DOHH2 (cell line): Measurements from ENCODE around the gene ENTPD1.

Experiments
- H3F3A ChIP-seq: fragments of 200-600 bp; sonication (generic), shearing (Covaris generic); 2 replicates; pipeline ENCODE4 v1.6.0; 2016; ENCODE audit warnings: antibody characterized with exemption, mild to moderate bottlenecking; ENCODE audit not compliant: control insufficient read depth, insufficient read depth
- H3K27ac ChIP-seq: fragments of 200-600 bp; sonication (generic); 2 replicates; pipeline ENCODE4 v1.5.1; 2014; ENCODE audit warnings: low read depth, mild to moderate bottlenecking, low read length, moderate library complexity
- H3K27me3 ChIP-seq: fragments of 200-600 bp; sonication (generic); 2 replicates; pipeline ENCODE4 v1.6.1; 2014; ENCODE audit warnings: mild to moderate bottlenecking, low read length, mixed read lengths; ENCODE audit not compliant: control insufficient read depth
- H3K36me3 ChIP-seq: fragments of 200-600 bp; sonication (generic); 2 replicates; pipeline ENCODE4 v1.6.1; 2014; ENCODE audit warnings: mild to moderate bottlenecking, low read length, moderate library complexity, mixed read lengths; ENCODE audit not compliant: control insufficient read depth
- H3K4me1 ChIP-seq: fragments of 200-600 bp; sonication (generic); 2 replicates; pipeline ENCODE4 v1.6.1; 2014; ENCODE audit warnings: mild to moderate bottlenecking, low read length, mixed read lengths; ENCODE audit not compliant: control insufficient read depth
- H3K4me2 ChIP-seq: fragments of 200-600 bp; sonication (generic); 2 replicates; pipeline ENCODE4 v1.6.0; 2014; ENCODE audit warnings: mild to moderate bottlenecking, low read length, moderate library complexity
- H3K4me3 ChIP-seq: fragments of 200-600 bp; sonication (generic); 2 replicates; pipeline ENCODE4 v1.5.1; 2014; ENCODE audit warnings: mild to moderate bottlenecking, low read length, mixed read lengths
- H3K79me2 ChIP-seq: fragments of 200-600 bp; sonication (generic); 2 replicates; pipeline ENCODE4 v1.6.1; 2014; ENCODE audit warnings: mild to moderate bottlenecking, low read length, mixed read lengths; ENCODE audit not compliant: control insufficient read depth
- H3K9me2 ChIP-seq: fragments of 200-600 bp; sonication (generic); replicated peaks from 2 replicates; pipeline ENCODE4 v1.6.1; 2014; ENCODE audit warnings: mild to moderate bottlenecking, low read length, mixed read lengths; ENCODE audit not compliant: control insufficient read depth
- H3K9me3 ChIP-seq: fragments of 200-600 bp; sonication (generic); 2 replicates; pipeline ENCODE4 v1.6.1; 2014; ENCODE audit warnings: antibody characterized with exemption, low read length, mixed read lengths; ENCODE audit not compliant: control insufficient read depth, insufficient read depth
- H4K20me1 ChIP-seq: fragments of 200-600 bp; sonication (generic); 2 replicates; pipeline ENCODE4 v1.6.0; 2014; ENCODE audit warnings: low read depth, mild to moderate bottlenecking, antibody characterized with exemption, low read length, moderate library complexity; ENCODE audit not compliant: control insufficient read depth, insufficient read depth
- EZH2phosphoT487 ChIP-seq: fragments of 200-600 bp; sonication (generic); IDR thresholded peaks from 2 replicates; pipeline ENCODE4 v1.6.1; 2017; ENCODE audit warnings: borderline replicate concordance, mild to moderate bottlenecking, antibody characterized with exemption, low read length, moderate library complexity, mixed read lengths
- TF ChIP-seq, protein P1 (sequence below): fragments of 200-600 bp; sonication (generic); IDR thresholded peaks from one replicate; pipeline ENCODE4 v1.5.1; 2014; ENCODE audit warnings: antibody characterized with exemption, mild to moderate bottlenecking, low read depth, low read length; ENCODE audit not compliant: poor library complexity, severe bottlenecking

Gene ENTPD1

DNA sequence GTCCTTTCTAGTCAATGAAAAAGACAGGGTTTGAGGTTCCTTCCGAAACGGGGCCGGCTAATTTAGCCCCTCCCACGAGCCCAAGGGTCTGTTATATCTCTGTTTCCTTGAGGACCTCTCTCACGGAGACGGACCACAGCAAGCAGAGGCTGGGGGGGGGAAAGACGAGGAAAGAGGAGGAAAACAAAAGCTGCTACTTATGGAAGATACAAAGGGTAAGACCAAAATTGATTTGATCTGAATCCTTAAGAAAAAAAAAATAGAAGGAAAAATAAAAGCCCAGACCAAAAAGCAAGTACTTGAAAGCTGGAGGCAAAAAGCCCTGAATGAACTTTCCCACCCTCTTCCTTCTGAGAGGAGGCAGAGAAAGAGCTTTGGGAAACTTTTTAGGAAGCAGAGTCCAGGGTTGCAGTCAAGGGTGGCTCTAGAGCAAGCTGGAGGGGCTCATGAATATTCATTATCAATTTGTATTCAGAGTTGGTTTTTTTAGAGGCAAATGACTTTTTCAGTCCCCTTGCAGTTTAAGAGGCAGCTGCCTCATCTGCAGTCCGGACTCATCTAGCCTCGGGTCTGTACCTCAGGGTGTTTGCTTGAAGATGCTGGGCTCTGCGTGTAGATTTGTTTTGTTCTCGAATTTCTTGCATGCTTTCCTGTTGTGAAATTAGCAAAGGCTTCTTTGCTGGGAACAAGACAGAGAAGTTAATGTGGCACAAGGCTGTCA, at the start of gene ENTPD1:
Gene ENTPD1 (plus strand): TSS at position 123 of the 721 bp plus-strand sequence. CDS start 77 bp downstream, at position 200.
- no peaks in the 10 kb centered on the region for H3K9me2 ChIP-seq
- no peaks in the 10 kb centered on the region for H3K27me3 ChIP-seq
- no peak for TF ChIP-seq EZH2phosphoT487
- TF ChIP-seq, protein P1, sequence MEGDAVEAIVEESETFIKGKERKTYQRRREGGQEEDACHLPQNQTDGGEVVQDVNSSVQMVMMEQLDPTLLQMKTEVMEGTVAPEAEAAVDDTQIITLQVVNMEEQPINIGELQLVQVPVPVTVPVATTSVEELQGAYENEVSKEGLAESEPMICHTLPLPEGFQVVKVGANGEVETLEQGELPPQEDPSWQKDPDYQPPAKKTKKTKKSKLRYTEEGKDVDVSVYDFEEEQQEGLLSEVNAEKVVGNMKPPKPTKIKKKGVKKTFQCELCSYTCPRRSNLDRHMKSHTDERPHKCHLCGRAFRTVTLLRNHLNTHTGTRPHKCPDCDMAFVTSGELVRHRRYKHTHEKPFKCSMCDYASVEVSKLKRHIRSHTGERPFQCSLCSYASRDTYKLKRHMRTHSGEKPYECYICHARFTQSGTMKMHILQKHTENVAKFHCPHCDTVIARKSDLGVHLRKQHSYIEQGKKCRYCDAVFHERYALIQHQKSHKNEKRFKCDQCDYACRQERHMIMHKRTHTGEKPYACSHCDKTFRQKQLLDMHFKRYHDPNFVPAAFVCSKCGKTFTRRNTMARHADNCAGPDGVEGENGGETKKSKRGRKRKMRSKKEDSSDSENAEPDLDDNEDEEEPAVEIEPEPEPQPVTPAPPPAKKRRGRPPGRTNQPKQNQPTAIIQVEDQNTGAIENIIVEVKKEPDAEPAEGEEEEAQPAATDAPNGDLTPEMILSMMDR, result no peak
- peaks cover 33% of the 10 kb centered on the region for H3F3A ChIP-seq
- peak within 1 kb of the TSS; percentile 90 for H3K27ac ChIP-seq
- H4K20me1 ChIP-seq, result no peaks in the 10 kb centered on the region
- peaks cover 21% of the 10 kb centered on the region for H3K79me2 ChIP-seq
- no peaks in the 10 kb centered on the region for H3K9me3 ChIP-seq
- peaks cover 48% of the 10 kb centered on the region for H3K4me1 ChIP-seq
- H3K4me3 ChIP-seq, result peak within 1 kb of the TSS; percentile 78
- peak within 1 kb of the TSS; percentile 85 for H3K4me2 ChIP-seq
- peaks cover 9% of the 10 kb centered on the region for H3K36me3 ChIP-seq

DNA sequence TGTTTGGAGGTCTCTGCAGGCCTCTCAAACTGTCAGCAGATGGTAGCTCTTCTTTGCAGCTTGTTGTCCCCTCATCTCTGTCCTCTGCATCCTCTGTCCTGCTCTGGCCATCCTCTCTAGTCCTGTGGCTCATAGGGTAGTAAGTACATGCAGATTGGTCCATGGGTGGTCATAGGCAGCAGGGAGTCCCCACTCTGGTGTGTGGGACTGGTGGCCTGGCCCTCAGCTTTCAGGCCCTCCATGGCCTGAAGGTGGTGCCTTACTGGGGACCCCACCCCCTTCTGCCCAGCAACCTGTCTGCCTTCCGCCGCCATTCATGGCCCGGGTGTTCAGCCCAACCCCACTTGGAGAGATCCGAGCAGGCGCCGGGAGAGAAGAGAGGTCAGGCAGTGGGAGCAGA, 49.4 kb upstream of the ENTPD1 start:
- Histone ChIP-seq H3K79me2 (no peaks in the 10 kb centered on the region), H3K27me3 (no peaks in the 10 kb centered on the region), H3K4me2 (no peak overlapping the region), H3K4me3 (no peak overlapping the region), H3K9me2 (no peaks in the 10 kb centered on the region), H3K36me3 (no peaks in the 10 kb centered on the region), H4K20me1 (no peaks in the 10 kb centered on the region), H3K27ac (no peak overlapping the region), H3F3A (no peaks in the 10 kb centered on the region), H3K4me1 (no peaks in the 10 kb centered on the region), H3K9me3 (no peaks in the 10 kb centered on the region)
- TF ChIP-seq, protein P1, result no peak
- no peak for TF ChIP-seq EZH2phosphoT487

DNA sequence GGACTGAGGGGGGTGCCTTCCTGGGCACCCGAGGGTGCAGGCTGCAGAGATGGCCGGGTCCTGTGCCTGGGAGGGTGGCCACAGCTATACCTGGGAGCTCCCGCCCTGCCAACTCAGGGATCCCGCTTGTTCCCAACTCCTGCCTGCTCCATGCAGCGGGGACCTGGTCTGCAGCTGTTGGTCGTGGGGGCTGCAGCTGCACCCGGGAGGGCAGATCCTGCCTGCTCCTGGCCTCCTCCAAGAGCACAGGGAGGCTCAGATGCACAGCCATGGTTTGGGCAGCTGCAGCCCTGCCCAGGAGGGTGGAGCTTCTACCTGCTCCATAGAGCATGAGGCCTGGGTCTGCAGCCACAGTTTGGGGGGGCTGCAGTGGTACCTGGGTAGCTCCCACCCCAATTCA, 49.0 kb upstream of the ENTPD1 start:
- no peaks in the 10 kb centered on the region for H3K9me2 ChIP-seq
- H3K4me1 ChIP-seq, result no peaks in the 10 kb centered on the region
- H3K4me2 ChIP-seq, result no peak overlapping the region
- no peaks in the 10 kb centered on the region for H3K36me3 ChIP-seq
- no peaks in the 10 kb centered on the region for H3K27me3 ChIP-seq
- H3K9me3 ChIP-seq, result no peaks in the 10 kb centered on the region
- no peaks in the 10 kb centered on the region for H4K20me1 ChIP-seq
- H3K79me2 ChIP-seq, result no peaks in the 10 kb centered on the region
- H3F3A ChIP-seq, result no peaks in the 10 kb centered on the region
- no peak overlapping the region for H3K27ac ChIP-seq
- no peak overlapping the region for H3K4me3 ChIP-seq
- TF ChIP-seq EZH2phosphoT487, result no peak
- TF ChIP-seq, protein P1, result no peak
